Body of pancreas (tissue), 4 donors: ENCODE data around the gene C5orf63. TPM values are rescaled to one million over a fixed set of nuclear protein-coding genes. Genes with fewer than 3 reads are reported as not detected.
A peak's percentile ranks its signal among the peaks of the same experiment; 100 is the strongest.

ENCODE experiments used
- ATAC-seq: fragments of 150-250 bp; one replicate; pipeline ENCODE4 v1.9.1; 2016
- DNase-seq, 4 donors: peaks; one replicate each; pipeline ENCODE4 v3.0.0-alpha.2; 2019
- H3K27ac ChIP-seq, 4 donors: fragments of 200-600 bp; sonication (generic); 1 replicate in 3 of 4; 2 replicates in 1 of 4; pipeline versions ENCODE4 v1.5.1 to v1.6.1; 2016 to 2019; ENCODE audit warnings: mild to moderate bottlenecking in 1 of 4, mixed read lengths in 1 of 4, moderate library complexity in 1 of 4
- H3K27me3 ChIP-seq, 2 donors: fragments of 200-600 bp; sonication (generic); one replicate each; pipeline ENCODE4 v1.6.0; 2016; ENCODE audit warnings: mild to moderate bottlenecking in 1 of 2
- H3K36me3 ChIP-seq, 2 donors: fragments of 200-600 bp; sonication (generic); replicated peaks in 1 of 2; 2 replicates each; pipeline ENCODE4 v1.5.1; 2016; ENCODE audit warnings: low read depth in 2 of 2; ENCODE audit not compliant: insufficient read depth in 1 of 2
- H3K4me1 ChIP-seq: fragments of 200-600 bp; sonication (generic); one replicate; pipeline ENCODE4 v1.6.0; 2016
- H3K4me3 ChIP-seq, 2 donors: fragments of 200-600 bp; sonication (generic); 1 replicate in 1 of 2; 2 replicates in 1 of 2; pipeline ENCODE4 v1.5.1; 2016 to 2019
- H3K9me3 ChIP-seq, 3 donors: fragments of 200-600 bp; sonication (generic); 1 replicate in 2 of 3; 2 replicates in 1 of 3; pipeline ENCODE4 v1.5.1; 2016
- POLR2A ChIP-seq, 3 donors: fragments of 450-650 bp; IDR thresholded peaks; one replicate each; pipeline ENCODE4 v1.6.1; 2016; ENCODE audit warnings: antibody characterized with exemption in 3 of 3, mild to moderate bottlenecking in 2 of 3
- WGBS, 2 donors: methylation state at CpG; one replicate each; pipeline ENCODE4 v1.1.5; 2017; 5-methylcytosine and 5-hydroxymethylcytosine counted together
- intact Hi-C: fragments of 100-400 bp; cut with DNase I; formaldehyde crosslinking; loops from one replicate; pipeline ENCODE4 v1.15.1; 2023
- total RNA-seq, 2 donors: library from RNA; depleted of rRNA; stranded (reverse); fragments of >200 nt; gene quantifications; one replicate each; pipeline ENCODE4 v1.1.0, GENCODE V29; 2016
- TF ChIP-seq, protein P1 (sequence below), 7 experiments: fragments of 450-650 bp in 4 of 7; fragments of 200-600 bp in 3 of 7; sonication (generic) in 3 of 7; IDR thresholded peaks; one replicate each; pipeline ENCODE4 v1.5.1; 2016 to 2019; ENCODE audit warnings: antibody characterized with exemption in 7 of 7

Gene C5orf63
- total RNA-seq, 2 donors from 2014 or later = 0.99 to 3.9 TPM

DNA sequence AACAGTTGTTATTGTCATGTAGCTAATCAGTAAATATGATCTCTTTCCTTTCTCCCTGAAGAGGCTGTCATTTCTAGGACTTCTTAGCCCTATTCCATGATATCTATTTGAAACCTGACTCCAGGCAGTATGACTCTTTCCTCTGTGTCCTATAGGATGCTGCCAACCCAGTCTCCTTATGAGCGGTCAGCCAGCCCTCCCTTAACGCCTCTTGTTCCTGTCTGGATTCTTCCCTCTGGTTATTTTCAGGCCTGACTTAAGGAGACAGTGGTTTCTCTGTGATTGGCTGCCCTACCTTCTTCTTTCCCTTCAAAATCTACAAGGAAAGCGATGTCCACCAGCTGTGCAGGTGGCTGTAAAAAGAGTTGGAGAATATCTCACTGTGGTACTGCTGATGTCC, 19.4 kb upstream of the C5orf63 start:
- DNase-seq (no peak), ATAC-seq (no peak)
- H3K36me3 ChIP-seq = no peaks in the 10 kb centered on the region
- H3K27me3 ChIP-seq = no peaks in the 10 kb centered on the region
- H3K4me3 ChIP-seq = no peak overlapping the region
- no peaks in the 10 kb centered on the region for H3K9me3 ChIP-seq
- WGBS, 2 donors = 80 to 86% methylated on average over 3 of the region's 3 CpGs
- intact Hi-C loops = no loop called here
- H3K4me1 ChIP-seq = no peaks in the 10 kb centered on the region
- no peak overlapping the region for H3K27ac ChIP-seq
- TF ChIP-seq, protein P1, sequence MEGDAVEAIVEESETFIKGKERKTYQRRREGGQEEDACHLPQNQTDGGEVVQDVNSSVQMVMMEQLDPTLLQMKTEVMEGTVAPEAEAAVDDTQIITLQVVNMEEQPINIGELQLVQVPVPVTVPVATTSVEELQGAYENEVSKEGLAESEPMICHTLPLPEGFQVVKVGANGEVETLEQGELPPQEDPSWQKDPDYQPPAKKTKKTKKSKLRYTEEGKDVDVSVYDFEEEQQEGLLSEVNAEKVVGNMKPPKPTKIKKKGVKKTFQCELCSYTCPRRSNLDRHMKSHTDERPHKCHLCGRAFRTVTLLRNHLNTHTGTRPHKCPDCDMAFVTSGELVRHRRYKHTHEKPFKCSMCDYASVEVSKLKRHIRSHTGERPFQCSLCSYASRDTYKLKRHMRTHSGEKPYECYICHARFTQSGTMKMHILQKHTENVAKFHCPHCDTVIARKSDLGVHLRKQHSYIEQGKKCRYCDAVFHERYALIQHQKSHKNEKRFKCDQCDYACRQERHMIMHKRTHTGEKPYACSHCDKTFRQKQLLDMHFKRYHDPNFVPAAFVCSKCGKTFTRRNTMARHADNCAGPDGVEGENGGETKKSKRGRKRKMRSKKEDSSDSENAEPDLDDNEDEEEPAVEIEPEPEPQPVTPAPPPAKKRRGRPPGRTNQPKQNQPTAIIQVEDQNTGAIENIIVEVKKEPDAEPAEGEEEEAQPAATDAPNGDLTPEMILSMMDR (IDR thresholded peaks at IDR 0.05) = no peak
- no peak for TF ChIP-seq POLR2A (IDR thresholded peaks at IDR 0.05)

DNA sequence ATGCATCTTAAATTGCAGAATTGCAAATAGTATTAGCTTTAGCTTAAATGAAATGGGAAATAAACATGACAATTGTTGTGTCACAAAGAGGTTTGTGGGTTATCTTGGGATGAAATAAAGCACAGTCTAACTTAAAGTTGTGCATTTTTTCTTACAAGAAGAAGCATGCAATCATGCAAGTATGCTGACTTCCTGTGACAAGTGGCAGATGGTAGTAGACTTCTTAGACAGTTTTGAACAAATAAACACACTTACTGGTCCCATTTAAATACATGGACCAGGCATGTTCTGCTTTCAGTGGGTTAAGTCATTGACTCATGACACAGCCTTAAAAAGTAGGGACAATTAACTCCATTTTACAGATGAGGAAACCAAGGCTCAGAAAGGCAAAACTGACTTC, 15.9 kb upstream of the C5orf63 start:
- DNase-seq = no peak
- Histone ChIP-seq H3K4me3 (no peak overlapping the region), H3K27ac (no peak overlapping the region), H3K9me3 (no peaks in the 10 kb centered on the region), H3K27me3 (no peaks in the 10 kb centered on the region), H3K36me3 (no peaks in the 10 kb centered on the region), H3K4me1 (no peaks in the 10 kb centered on the region)
- TF ChIP-seq, protein P1 (IDR thresholded peaks at IDR 0.05) = no peak
- TF ChIP-seq POLR2A (IDR thresholded peaks at IDR 0.05) = no peak
- intact Hi-C loops = no loop called here
- no peak for ATAC-seq

GRCh38 chr5:127088251-127088650, 14.9 kb upstream of the C5orf63 start:
- H3K36me3 ChIP-seq = no peaks in the 10 kb centered on the region
- H3K9me3 ChIP-seq = no peaks in the 10 kb centered on the region
- H3K27ac ChIP-seq = no peak overlapping the region
- ATAC-seq = no peak
- intact Hi-C loops = no loop called here
- H3K4me1 ChIP-seq = no peaks in the 10 kb centered on the region
- peak in 1 of 4 donors; percentile 5 for DNase-seq
- H3K27me3 ChIP-seq = no peaks in the 10 kb centered on the region
- H3K4me3 ChIP-seq = no peak overlapping the region
- TF ChIP-seq POLR2A (IDR thresholded peaks at IDR 0.05) = no peak
- TF ChIP-seq, protein P1 (IDR thresholded peaks at IDR 0.05) = no peak
- 42 to 85% methylated on average over 1 of the region's 1 CpG for WGBS, 2 donors

DNA sequence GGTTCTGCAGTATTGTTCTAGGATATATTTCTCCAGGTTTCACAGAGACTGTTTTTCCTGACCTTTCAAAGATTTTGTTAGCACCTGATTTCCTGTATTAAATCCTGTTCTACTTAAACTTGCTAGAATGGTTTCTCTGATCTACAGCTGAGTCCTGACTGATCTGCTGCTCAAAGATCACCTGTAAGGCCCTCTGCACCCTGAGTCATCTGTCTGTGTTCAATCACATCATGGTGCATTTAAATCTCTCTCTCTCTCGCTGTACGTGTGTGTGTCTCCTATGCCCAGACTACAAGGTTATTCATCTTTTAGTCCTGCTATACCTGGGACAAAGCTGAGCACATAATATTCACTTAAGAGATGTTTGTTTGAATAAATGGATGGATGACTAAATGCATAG, 13.3 kb upstream of the C5orf63 start:
- intact Hi-C loops = no loop called here
- no peaks in the 10 kb centered on the region for H3K4me1 ChIP-seq
- no peaks in the 10 kb centered on the region for H3K27me3 ChIP-seq
- DNase-seq (no peak), ATAC-seq (no peak)
- H3K4me3 ChIP-seq = no peak overlapping the region
- no peak overlapping the region for H3K27ac ChIP-seq
- TF ChIP-seq, protein P1 (IDR thresholded peaks at IDR 0.05) = no peak
- no peak for TF ChIP-seq POLR2A (IDR thresholded peaks at IDR 0.05)
- no peaks in the 10 kb centered on the region for H3K9me3 ChIP-seq
- WGBS, 2 donors = 76 to 90% methylated on average over 2 of the region's 2 CpGs
- no peaks in the 10 kb centered on the region for H3K36me3 ChIP-seq

DNA sequence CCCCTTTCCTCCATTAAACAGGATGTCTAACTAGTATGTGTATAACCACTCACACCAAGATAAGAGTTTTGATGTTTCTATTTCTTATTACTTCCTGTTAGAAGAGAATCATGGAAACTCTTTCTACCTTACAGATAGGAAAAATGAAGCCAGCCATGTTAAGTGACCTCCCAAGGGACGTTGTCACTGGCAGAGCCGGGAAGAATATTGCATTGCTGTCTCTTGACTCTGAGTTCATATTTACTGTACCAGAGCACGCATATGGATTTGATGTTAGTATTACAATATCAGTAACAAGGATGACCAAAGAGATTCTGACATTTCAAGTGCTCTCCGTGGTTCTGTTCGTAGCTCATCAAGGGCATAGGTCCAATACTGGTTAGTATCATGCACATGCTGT, 12.5 kb upstream of the C5orf63 start:
- 79 to 83% methylated on average over 5 of the region's 5 CpGs for WGBS, 2 donors
- Histone ChIP-seq H3K4me3 (no peak overlapping the region), H3K27me3 (no peaks in the 10 kb centered on the region), H3K36me3 (no peaks in the 10 kb centered on the region), H3K27ac (no peak overlapping the region), H3K4me1 (no peaks in the 10 kb centered on the region), H3K9me3 (no peaks in the 10 kb centered on the region)
- no peak for TF ChIP-seq POLR2A (IDR thresholded peaks at IDR 0.05)
- TF ChIP-seq, protein P1 (IDR thresholded peaks at IDR 0.05) = no peak
- intact Hi-C loops = no loop called here
- DNase-seq = no peak
- ATAC-seq = no peak
